Endothelial cell of hepatic sinusoid (primary cell): ENCODE data around the gene VKORC1.

Source experiments
- in situ Hi-C: cut with HindIII; loops from 2 replicates; pipeline ENCODE4 v1.10.0; 2017; ENCODE audit warnings: low sequenced_read_pairs

VKORC1 gene

GRCh38 chr16:31071861-31072260 is 22.7 kb downstream of the VKORC1 start:
- in situ Hi-C loops: loop anchor here (5.0 to 25.0 kb wide), 3 partner anchors 70 to 390 kb away; partner anchors contain the start of genes ARMC5, ORAI3 and TGFB1I1

GRCh38 chr16:31067342-31067741 is 27.3 kb downstream of the VKORC1 start:
- in situ Hi-C loops: loop anchor here (25.0 kb wide), 1 partner anchor 395 kb away; the partner anchor contains the start of genes ARMC5 and TGFB1I1

GRCh38 chr16:31064882-31065461 is 29.6 kb downstream of the VKORC1 start:
- in situ Hi-C loops: loop anchor here (25.0 kb wide), 1 partner anchor 397 kb away; the partner anchor contains the start of genes ARMC5 and TGFB1I1

- in situ Hi-C loops: loop anchor here (25.0 kb wide), 1 partner anchor 398 kb away; the partner anchor contains the start of genes ARMC5 and TGFB1I1
These were observed 30.6 kb downstream of the VKORC1 start for GRCh38 chr16:31063843-31064611.

- in situ Hi-C loops: loop anchor here (25.0 kb wide), 1 partner anchor 399 kb away; the partner anchor contains the start of genes ARMC5 and TGFB1I1
These were observed 31.1 kb downstream of the VKORC1 start for GRCh38 chr16:31063495-31063842.

GRCh38 chr16:31061813-31062440 is 32.7 kb downstream of the VKORC1 start:
- in situ Hi-C loops: loop anchor here (25.0 kb wide), 1 partner anchor 400 kb away; the partner anchor contains the start of genes ARMC5 and TGFB1I1

GRCh38 chr16:31061126-31061812 is 33.3 kb downstream of the VKORC1 start:
- in situ Hi-C loops: loop anchor here (25.0 kb wide), 1 partner anchor 401 kb away; the partner anchor contains the start of genes ARMC5 and TGFB1I1

- in situ Hi-C loops: loop anchor here (25.0 kb wide), 1 partner anchor 407 kb away; the partner anchor contains the start of genes ARMC5 and TGFB1I1
These were observed 39.0 kb downstream of the VKORC1 start for GRCh38 chr16:31055613-31056012.

GRCh38 chr16:31052114-31052513 is 42.5 kb downstream of the VKORC1 start:
- in situ Hi-C loops: loop anchor here (25.0 kb wide), 1 partner anchor 410 kb away; the partner anchor contains the start of genes ARMC5 and TGFB1I1

- in situ Hi-C loops: loop anchor here (25.0 kb wide), 1 partner anchor 412 kb away; the partner anchor contains the start of genes ARMC5 and TGFB1I1
These were observed 44.1 kb downstream of the VKORC1 start for GRCh38 chr16:31050280-31051030.

GRCh38 chr16:31043898-31044481 is 50.6 kb downstream of the VKORC1 start:
- in situ Hi-C loops: no loop called here

- in situ Hi-C loops: no loop called here
These were observed 51.2 kb downstream of the VKORC1 start for GRCh38 chr16:31043352-31043751.

- in situ Hi-C loops: no loop called here
These were observed 51.7 kb downstream of the VKORC1 start for GRCh38 chr16:31042866-31043265.
